Measurements from ENCODE around the gene MYBPC2. TPM values are rescaled to one million over a fixed set of nuclear protein-coding genes. Genes with fewer than 3 reads are reported as not detected.

Gene MYBPC2
- total and polyA plus RNA-seq, 12 donors, result 0.01 to 0.35 (median 0.13) TPM; not detected in 9

- Histone ChIP-seq H3K4me3 (no peak overlapping the region), H3K27me3 (peaks cover 0 to 25% (median 9%) of the 10 kb centered on the region in 7 donors), H3K9me3 (peaks cover 0 to 5% (median 0%) of the 10 kb centered on the region in 11 donors), H3K4me1 (no peaks in the 10 kb centered on the region), H3K27ac (no peak overlapping the region), H3K36me3 (no peaks in the 10 kb centered on the region)
- intact Hi-C loops (cut with DNase I), result no loop called here
- DNase-seq (no peak), ATAC-seq (no peak)
- WGBS, 2 donors, result 37 to 42% methylated on average over 11 to 13 of the region's 13 CpGs
- no peak for TF ChIP-seq CTCF (IDR thresholded peaks at IDR 0.05)
Measured at GRCh38 chr19:50451223-50451534, 18.5 kb downstream of the MYBPC2 start.

- no peak for ATAC-seq
- Histone ChIP-seq H3K27me3 (peaks cover 0 to 43% (median 28%) of the 10 kb centered on the region in 7 donors), H3K4me3 (no peak overlapping the region), H3K27ac (no peak overlapping the region), H3K9me3 (peaks cover 0 to 5% (median 0%) of the 10 kb centered on the region in 11 donors), H3K4me1 (no peaks in the 10 kb centered on the region), H3K36me3 (no peaks in the 10 kb centered on the region)
- 91 to 94% methylated on average over 3 of the region's 3 CpGs for WGBS, 2 donors
- DNase-seq, result no peak
- intact Hi-C loops (cut with DNase I), result no loop called here
- no peak for TF ChIP-seq CTCF (IDR thresholded peaks at IDR 0.05)
Measured at GRCh38 chr19:50453243-50453642, 20.6 kb downstream of the MYBPC2 start.

GRCh38 chr19:50455992-50456391, 23.3 kb downstream of the MYBPC2 start:
- ATAC-seq (no peak), DNase-seq (no peak)
- H3K36me3 ChIP-seq, result no peaks in the 10 kb centered on the region
- H3K4me3 ChIP-seq, result no peak overlapping the region
- H3K27me3 ChIP-seq, result peaks cover 0 to 45% (median 41%) of the 10 kb centered on the region in 7 donors
- H3K27ac ChIP-seq, result no peak overlapping the region
- no peaks in the 10 kb centered on the region for H3K4me1 ChIP-seq
- WGBS, 2 donors, result 83 to 87% methylated on average over 2 of the region's 2 CpGs
- H3K9me3 ChIP-seq, result no peaks in the 10 kb centered on the region
- intact Hi-C loops (cut with DNase I), result no loop called here
- TF ChIP-seq CTCF (IDR thresholded peaks at IDR 0.05), result no peak

GRCh38 chr19:50457300-50457699, 24.6 kb downstream of the MYBPC2 start:
- H3K4me1 ChIP-seq, result no peaks in the 10 kb centered on the region
- no peak for ATAC-seq
- peaks cover 0 to 53% (median 48%) of the 10 kb centered on the region in 7 donors for H3K27me3 ChIP-seq
- TF ChIP-seq CTCF (IDR thresholded peaks at IDR 0.05), result no peak
- H3K9me3 ChIP-seq, result no peaks in the 10 kb centered on the region
- intact Hi-C loops (cut with DNase I), result no loop called here
- no peak overlapping the region for H3K4me3 ChIP-seq
- H3K27ac ChIP-seq, result no peak overlapping the region
- WGBS, 2 donors, result 84 to 85% methylated on average over 5 of the region's 5 CpGs
- no peak for DNase-seq
- no peaks in the 10 kb centered on the region for H3K36me3 ChIP-seq
